SK-N-SH treated with all-trans-retinoic acid at 6 μM for 48 hours (cell line): ENCODE data around the gene FCN2.

Experiments used
- ATAC-seq: fragments of 200-7000 bp; cut with Tn5 transposase; 3 replicates; pipeline ENCODE4 v1.9.1; 2020; ENCODE audit warnings: mild to moderate bottlenecking, moderate library complexity
- BACH2 ChIP-seq: fragments of 250-450 bp; sonication (Bioruptor Pico); IDR thresholded peaks from 2 replicates; pipeline ENCODE4 v1.9.0; 2021; ENCODE audit warnings: mild to moderate bottlenecking, borderline replicate concordance
- CSDC2 ChIP-seq: fragments of 250-450 bp; sonication (Bioruptor Pico); IDR thresholded peaks from 2 replicates; pipeline ENCODE4 v1.5.0; 2020; ENCODE audit warnings: mild to moderate bottlenecking, moderate library complexity
- ESRRG ChIP-seq: fragments of 250-450 bp; sonication (Bioruptor Pico); IDR thresholded peaks from 2 replicates; pipeline ENCODE4 v1.6.1; 2021; ENCODE audit warnings: mild to moderate bottlenecking
- GLIS3 ChIP-seq: fragments of 250-450 bp; sonication (Bioruptor Pico); IDR thresholded peaks from 2 replicates; pipeline ENCODE4 v1.5.0; 2020; ENCODE audit warnings: mild to moderate bottlenecking, moderate library complexity
- ISL1 ChIP-seq: fragments of 250-450 bp; sonication (Bioruptor Pico); IDR thresholded peaks from 2 replicates; pipeline ENCODE4 v2.1.2; 2022; ENCODE audit warnings: mild to moderate bottlenecking, moderate library complexity
- OSR1 ChIP-seq: fragments of 250-450 bp; sonication (Bioruptor Pico); IDR thresholded peaks from 2 replicates; pipeline ENCODE4 v1.8.0; 2022; ENCODE audit warnings: moderate library complexity, mild to moderate bottlenecking, inconsistent platforms
- PATZ1 ChIP-seq: fragments of 250-450 bp; sonication (Bioruptor Pico); IDR thresholded peaks from 2 replicates; pipeline ENCODE4 v1.8.0; 2020; ENCODE audit warnings: mild to moderate bottlenecking, moderate library complexity, borderline replicate concordance
- POU6F1 ChIP-seq: fragments of 250-450 bp; sonication (Bioruptor Pico); IDR thresholded peaks from 2 replicates; pipeline ENCODE4 v1.8.0; 2021; ENCODE audit warnings: low read depth, mild to moderate bottlenecking, moderate library complexity, borderline replicate concordance
- PPARA ChIP-seq: fragments of 250-450 bp; sonication (Bioruptor Pico); IDR thresholded peaks from 2 replicates; pipeline ENCODE4 v1.5.0; 2020; ENCODE audit warnings: mild to moderate bottlenecking, borderline replicate concordance
- SNAI2 ChIP-seq: fragments of 250-450 bp; sonication (Bioruptor Pico); IDR thresholded peaks from 2 replicates; pipeline ENCODE4 v1.5.0; 2020; ENCODE audit warnings: mild to moderate bottlenecking, moderate library complexity
- TCF4 ChIP-seq: fragments of 250-450 bp; sonication (Bioruptor Pico); IDR thresholded peaks from 2 replicates; pipeline ENCODE4 v1.8.0; 2021; ENCODE audit warnings: mild to moderate bottlenecking, moderate library complexity, borderline replicate concordance
- TOX ChIP-seq: fragments of 250-450 bp; sonication (Bioruptor Pico); IDR thresholded peaks from 2 replicates; pipeline ENCODE4 v1.8.0; 2021; ENCODE audit warnings: mild to moderate bottlenecking, moderate library complexity, borderline replicate concordance
- TSHZ2 ChIP-seq: fragments of 250-450 bp; sonication (Bioruptor Pico); IDR thresholded peaks from 2 replicates; pipeline ENCODE4 v1.5.0; 2020; ENCODE audit warnings: mild to moderate bottlenecking, moderate library complexity
- ZC3H10 ChIP-seq: fragments of 250-450 bp; sonication (Bioruptor Pico); IDR thresholded peaks from 2 replicates; pipeline ENCODE4 v1.5.1; 2021; ENCODE audit warnings: mild to moderate bottlenecking, moderate library complexity
- ZFP3 ChIP-seq: fragments of 250-450 bp; sonication (Bioruptor Pico); IDR thresholded peaks from 2 replicates; pipeline ENCODE4 v1.5.0; 2020; ENCODE audit warnings: mild to moderate bottlenecking, moderate library complexity
- ZNF565 ChIP-seq: fragments of 450-650 bp; formaldehyde crosslinking; conservative IDR thresholded peaks from 2 replicates; pipeline ENCODE4 v1.5.0; 2020; ENCODE audit warnings: low read depth, mild to moderate bottlenecking, moderate library complexity
- ZNF70 ChIP-seq: fragments of 450-650 bp; formaldehyde crosslinking; IDR thresholded peaks from 2 replicates; pipeline ENCODE4 v1.5.0; 2020; ENCODE audit warnings: mild to moderate bottlenecking, moderate library complexity
- ZNF8 ChIP-seq: fragments of 450-650 bp; formaldehyde crosslinking; IDR thresholded peaks from 2 replicates; pipeline ENCODE4 v1.5.0; 2020; ENCODE audit warnings: mild to moderate bottlenecking, moderate library complexity
- TF ChIP-seq, protein P1 (sequence below): fragments of 250-450 bp; sonication (Bioruptor Pico); IDR thresholded peaks from 2 replicates; pipeline ENCODE4 v1.5.1; 2020; ENCODE audit warnings: low read depth, mild to moderate bottlenecking, moderate library complexity

The FCN2 gene

GRCh38 chr9:134888603-134889190 is 8.1 kb downstream of the FCN2 start:
- ATAC-seq: no peak
- TF ChIP-seq PPARA (no peak), ZNF565 (CRISPR knock-in tag) (no peak), ZC3H10 (CRISPR knock-in tag) (no peak), POU6F1 (no peak), TSHZ2 (CRISPR knock-in tag) (no peak), ZNF8 (CRISPR knock-in tag) (no peak), GLIS3 (CRISPR knock-in tag) (no peak), PATZ1 (CRISPR knock-in tag) (no peak), TCF4 (CRISPR knock-in tag) (no peak), ISL1 (CRISPR knock-in tag) (no peak), BACH2 (CRISPR knock-in tag) (no peak), SNAI2 (no peak), TOX (no peak), CSDC2 (CRISPR knock-in tag) (no peak), ZFP3 (no peak), ZNF70 (CRISPR knock-in tag) (no peak)
- TF ChIP-seq, protein P1, sequence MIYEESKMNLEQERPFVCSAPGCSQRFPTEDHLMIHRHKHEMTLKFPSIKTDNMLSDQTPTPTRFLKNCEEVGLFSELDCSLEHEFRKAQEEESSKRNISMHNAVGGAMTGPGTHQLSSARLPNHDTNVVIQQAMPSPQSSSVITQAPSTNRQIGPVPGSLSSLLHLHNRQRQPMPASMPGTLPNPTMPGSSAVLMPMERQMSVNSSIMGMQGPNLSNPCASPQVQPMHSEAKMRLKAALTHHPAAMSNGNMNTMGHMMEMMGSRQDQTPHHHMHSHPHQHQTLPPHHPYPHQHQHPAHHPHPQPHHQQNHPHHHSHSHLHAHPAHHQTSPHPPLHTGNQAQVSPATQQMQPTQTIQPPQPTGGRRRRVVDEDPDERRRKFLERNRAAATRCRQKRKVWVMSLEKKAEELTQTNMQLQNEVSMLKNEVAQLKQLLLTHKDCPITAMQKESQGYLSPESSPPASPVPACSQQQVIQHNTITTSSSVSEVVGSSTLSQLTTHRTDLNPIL (CRISPR knock-in tag): no peak

DNA sequence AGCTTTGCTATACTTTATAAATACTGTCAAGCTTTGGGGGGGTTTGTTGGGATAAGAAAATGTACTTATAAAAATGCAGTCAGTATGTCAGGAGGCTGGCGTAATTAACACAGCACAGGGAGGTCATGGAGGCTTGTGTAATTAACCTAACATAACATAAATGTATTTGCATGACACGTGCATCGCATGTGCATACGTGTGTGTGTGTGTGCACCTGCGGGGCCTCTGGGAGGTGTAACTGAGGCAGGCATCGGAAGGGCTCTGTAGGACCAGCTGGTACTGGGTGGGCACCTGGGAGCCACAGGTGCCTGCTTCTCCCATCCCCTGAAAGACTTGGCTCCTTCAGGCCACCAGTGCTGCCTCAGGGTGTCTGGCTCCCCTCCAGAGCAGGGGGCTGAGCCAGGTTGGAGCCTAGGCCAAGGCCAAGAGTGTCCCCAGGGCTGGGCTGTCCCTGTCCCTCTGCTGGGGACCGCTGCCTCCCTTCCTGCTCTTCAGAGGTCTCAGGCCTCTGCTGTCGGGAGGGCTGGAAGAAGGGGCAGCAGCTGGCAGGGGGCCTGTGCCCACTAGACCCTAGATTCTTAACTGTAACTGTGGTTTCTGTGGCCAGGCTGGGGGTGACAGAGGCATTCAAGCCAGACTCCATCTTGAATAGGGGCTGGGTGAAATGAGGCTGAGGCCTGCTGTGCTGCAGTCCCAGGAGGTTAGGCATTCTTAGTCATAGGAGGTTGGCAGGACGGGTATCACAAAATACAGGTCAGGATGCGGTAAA is 9.0 kb downstream of the FCN2 start:
- no peak for TF ChIP-seq TCF4 (CRISPR knock-in tag)
- no peak for ATAC-seq

DNA sequence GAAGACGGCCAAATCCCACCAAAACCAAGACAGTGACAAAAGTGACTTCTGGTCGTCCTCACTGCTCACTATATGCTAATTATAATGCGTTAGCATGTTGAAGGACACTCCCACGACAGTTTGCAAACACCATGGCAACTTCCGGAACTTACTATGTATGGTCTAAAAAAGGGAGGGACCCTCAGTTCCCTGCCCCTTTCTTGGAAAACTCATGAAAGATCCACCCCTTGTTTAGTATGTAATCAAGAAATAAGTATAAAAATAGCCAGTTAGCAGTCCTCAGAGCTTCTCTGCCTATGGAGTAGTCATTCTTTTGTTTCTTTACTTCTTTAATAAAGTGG is 9.5 kb downstream of the FCN2 start:
- no peak for ATAC-seq
- no peak for TF ChIP-seq ESRRG (CRISPR knock-in tag)

- no peak for ATAC-seq
- no peak for TF ChIP-seq ZFP3
- TF ChIP-seq POU6F1: no peak
- no peak for TF ChIP-seq TOX
- no peak for TF ChIP-seq ZNF70 (CRISPR knock-in tag)
- no peak for TF ChIP-seq CSDC2 (CRISPR knock-in tag)
- no peak for TF ChIP-seq OSR1 (CRISPR knock-in tag)
- no peak for TF ChIP-seq TCF4 (CRISPR knock-in tag)
- no peak for TF ChIP-seq BACH2 (CRISPR knock-in tag)
- TF ChIP-seq, all 23 proteins: peak for 0
Measured at GRCh38 chr9:134891053-134891452, 10.4 kb downstream of the FCN2 start.
